ENCODE results near the gene MAD1L1. TPM values are rescaled to one million over a fixed set of nuclear protein-coding genes. Genes with fewer than 3 reads are reported as not detected.
"Not testable (repeated sequence)": the region's sequence is repeated elsewhere in the genome, so short reads cannot be mapped to it uniquely, and the experiment has no call there.

Gene MAD1L1
- total and polyA plus RNA-seq, 2 donors, result 23.1 to 27.4 TPM

DNA sequence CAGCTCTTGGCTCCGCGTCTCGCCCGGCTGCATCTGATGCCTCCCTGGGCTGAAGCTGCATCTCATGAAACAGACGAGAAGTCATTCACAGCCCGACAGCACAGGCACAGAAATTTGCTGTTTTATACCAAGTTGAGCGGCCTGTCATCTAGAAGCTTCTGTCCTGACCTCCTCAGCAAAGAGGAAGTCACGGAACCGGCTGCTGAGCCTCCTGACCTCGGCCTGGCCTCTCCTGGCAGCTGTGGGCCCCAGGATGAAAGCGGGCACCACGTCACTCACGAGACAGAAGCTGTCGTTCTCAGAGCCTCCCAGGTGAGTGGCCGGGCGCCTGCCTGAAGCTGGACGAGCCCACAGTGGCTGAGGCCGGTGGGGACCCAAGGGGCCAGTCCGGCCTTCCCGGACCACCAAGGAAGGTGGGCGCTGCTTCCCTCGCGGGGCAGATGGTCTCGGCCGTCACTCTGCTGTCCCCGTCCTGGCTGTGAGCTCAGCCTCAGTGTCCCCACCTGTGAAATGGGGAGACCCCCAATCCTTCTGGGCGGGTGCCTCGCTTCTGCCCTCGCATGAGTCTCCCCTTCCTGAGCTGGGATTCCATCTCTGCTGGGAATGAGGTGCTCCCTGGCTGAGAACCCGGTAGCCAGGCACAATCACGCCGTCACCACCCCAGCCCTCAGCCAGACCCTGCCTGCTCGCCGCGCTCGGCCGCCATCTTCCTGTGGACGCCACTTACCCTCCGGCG lies 391.3 kb downstream of the MAD1L1 start:
- WGBS, result 90% methylated on average over 40 of the region's 40 CpGs
- DNase-seq (ENCODE audit: extremely low spot score); H3K27ac ChIP-seq (ENCODE audit: low read depth); H3K4me1 ChIP-seq (ENCODE audit: insufficient read depth); H3K4me3 ChIP-seq (ENCODE audit: low read depth, low read length); H3K36me3 ChIP-seq (ENCODE audit: insufficient read depth): not testable (repeated sequence)

DNA sequence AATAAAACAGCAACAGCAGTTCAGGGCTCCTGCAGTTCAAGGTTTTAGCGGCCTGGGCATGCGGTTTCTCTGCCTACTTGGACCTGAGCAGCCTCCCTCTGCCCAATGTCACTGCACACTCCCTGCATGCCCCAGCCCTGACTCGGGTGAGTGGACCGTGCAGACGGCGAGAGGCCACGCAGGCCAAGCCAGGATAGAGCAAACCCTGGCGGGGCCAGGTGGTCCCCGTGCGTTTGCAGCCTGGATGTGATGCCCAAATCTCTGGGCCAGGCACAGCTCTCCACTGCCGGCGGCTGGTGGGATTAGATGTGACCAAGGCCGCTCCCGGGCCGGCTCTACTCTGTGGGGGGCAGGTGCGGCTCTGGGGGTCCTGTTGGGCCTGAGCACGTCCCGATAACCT lies 392.0 kb downstream of the MAD1L1 start:
- not testable (repeated sequence) for H3K36me3 ChIP-seq (ENCODE audit: insufficient read depth); DNase-seq (ENCODE audit: extremely low spot score); H3K4me3 ChIP-seq (ENCODE audit: low read depth, low read length); H3K4me1 ChIP-seq (ENCODE audit: insufficient read depth); H3K27ac ChIP-seq (ENCODE audit: low read depth)
- WGBS, result 90% methylated on average over 18 of the region's 18 CpGs

DNA sequence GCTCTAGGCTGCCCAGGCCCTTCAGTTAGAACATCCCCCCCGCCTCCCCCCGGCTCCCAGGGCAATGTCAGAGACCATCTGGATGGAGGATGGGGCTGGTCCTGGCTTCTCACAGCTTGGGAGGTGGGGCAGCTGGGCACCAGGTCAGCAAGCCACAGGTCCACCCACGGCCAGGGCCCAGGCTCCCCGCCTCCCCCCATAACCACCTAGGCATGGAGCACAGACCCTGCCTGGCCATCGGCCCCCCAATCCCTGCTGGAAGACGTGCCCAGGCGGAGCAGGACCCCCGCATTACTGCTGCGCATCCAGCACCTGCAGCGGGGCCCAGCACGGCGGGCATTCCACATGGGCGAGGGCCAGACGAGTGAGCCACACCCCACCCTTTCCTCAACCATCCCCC lies 393.0 kb downstream of the MAD1L1 start:
- H3K36me3 ChIP-seq (ENCODE audit: insufficient read depth), result no peaks in the 10 kb centered on the region
- no peaks in the 10 kb centered on the region for H3K4me1 ChIP-seq (ENCODE audit: insufficient read depth)
- H3K27ac ChIP-seq (ENCODE audit: low read depth), result no peak overlapping the region
- 90% methylated on average over 14 of the region's 14 CpGs for WGBS
- no peak overlapping the region for H3K4me3 ChIP-seq (ENCODE audit: low read depth, low read length)
- no peak for DNase-seq (ENCODE audit: extremely low spot score)

DNA sequence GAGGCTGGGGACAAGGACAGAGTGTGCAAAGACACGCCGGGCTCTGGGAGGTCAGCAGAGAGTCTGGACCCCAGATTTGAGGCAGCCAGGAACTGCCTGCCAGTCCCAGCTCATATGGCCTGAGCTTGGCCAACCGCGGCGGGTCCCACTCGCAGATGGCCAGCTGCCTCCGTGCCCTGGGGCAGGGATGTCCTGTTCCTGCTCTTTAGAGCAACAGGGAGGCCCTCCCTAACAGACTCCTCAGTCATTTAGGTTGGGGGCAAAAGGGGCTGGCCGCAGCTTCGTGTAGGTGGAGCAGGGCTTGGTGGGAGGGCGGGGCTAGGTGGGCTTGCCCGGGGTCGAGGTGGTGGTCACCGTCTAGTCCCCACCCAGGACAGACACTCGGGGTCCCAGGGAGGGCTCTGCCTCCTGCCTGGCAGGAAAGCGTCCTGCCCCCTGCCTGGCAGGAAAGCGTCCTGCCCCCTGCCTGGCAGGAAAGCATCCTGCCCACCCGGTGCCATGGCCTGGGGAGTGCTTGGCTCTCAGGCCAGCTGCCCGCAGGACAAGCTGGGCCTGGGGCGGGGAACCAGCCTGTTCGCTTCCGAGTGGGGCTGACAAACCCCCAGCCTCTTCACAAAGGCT lies 393.7 kb downstream of the MAD1L1 start:
- not testable (repeated sequence) for DNase-seq (ENCODE audit: extremely low spot score); H3K27ac ChIP-seq (ENCODE audit: low read depth); H3K36me3 ChIP-seq (ENCODE audit: insufficient read depth); H3K4me3 ChIP-seq (ENCODE audit: low read depth, low read length); H3K4me1 ChIP-seq (ENCODE audit: insufficient read depth)
- WGBS, result 90% methylated on average over 21 of the region's 21 CpGs

DNA sequence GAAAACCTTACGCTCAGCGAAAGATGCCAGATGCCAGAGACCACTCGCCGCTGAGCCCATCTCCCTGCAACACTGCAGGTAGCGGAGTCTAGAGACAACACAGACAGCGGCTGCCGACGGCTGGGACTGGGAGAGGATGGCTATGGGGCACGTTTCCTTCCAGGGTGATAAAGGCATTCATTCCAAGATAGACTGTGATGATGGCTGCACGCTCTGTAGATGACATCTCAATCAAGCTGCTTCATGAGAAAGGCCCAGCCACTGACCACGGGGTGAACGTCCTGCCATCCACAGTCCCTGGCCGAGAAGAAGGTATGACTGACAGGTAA lies 394.2 kb downstream of the MAD1L1 start:
- not testable (repeated sequence) for H3K4me3 ChIP-seq (ENCODE audit: low read depth, low read length); H3K4me1 ChIP-seq (ENCODE audit: insufficient read depth); DNase-seq (ENCODE audit: extremely low spot score); H3K36me3 ChIP-seq (ENCODE audit: insufficient read depth); H3K27ac ChIP-seq (ENCODE audit: low read depth)
- WGBS, result 92% methylated on average over 13 of the region's 13 CpGs

DNA sequence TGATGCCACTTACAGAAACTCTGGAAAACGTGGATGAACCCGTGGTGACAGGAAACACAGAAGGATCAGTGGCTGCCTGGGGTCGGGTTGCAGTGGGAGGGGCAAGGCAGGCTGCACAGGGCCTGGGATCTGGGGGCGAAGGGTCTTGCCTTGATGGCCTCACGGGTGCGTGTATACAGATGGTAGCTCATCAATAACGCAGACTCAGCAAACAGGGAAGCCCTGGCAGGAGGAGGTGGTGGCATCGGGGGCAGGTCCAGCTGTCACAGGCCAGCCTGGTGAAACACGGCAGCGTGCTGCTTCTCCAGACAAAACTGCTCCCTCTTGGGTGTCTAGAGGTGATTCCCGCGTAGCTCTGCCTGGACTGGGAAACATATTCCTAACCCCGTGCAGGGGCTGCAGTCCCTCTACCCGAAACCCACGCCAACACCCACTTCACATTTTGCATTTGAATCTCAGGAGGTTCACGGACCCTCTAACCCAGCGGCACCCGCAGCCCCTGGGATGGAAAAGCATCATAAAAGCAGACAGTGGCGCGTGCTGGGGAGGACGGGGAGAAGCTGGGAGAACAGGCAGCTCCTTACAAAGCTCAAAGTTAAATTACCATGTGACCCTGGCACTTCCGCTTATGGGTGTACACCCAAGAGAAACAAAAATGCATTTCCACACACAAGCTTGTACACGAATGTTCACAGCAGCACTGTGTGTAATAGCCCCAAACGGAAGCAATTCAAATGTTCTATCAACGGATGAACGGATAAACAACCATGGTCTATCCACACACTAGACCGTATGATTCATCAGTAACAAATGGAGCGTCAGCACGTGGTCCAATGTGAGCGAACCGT lies 394.8 kb downstream of the MAD1L1 start:
- not testable (repeated sequence) for H3K27ac ChIP-seq (ENCODE audit: low read depth); DNase-seq (ENCODE audit: extremely low spot score); H3K4me3 ChIP-seq (ENCODE audit: low read depth, low read length); H3K36me3 ChIP-seq (ENCODE audit: insufficient read depth); H3K4me1 ChIP-seq (ENCODE audit: insufficient read depth)
- 89% methylated on average over 31 of the region's 31 CpGs for WGBS

GRCh38 chr7:1831933-1832535 lies 400.7 kb downstream of the MAD1L1 start:
- 88% methylated on average over 1 of the region's 1 CpG for WGBS
- H3K36me3 ChIP-seq (ENCODE audit: insufficient read depth); DNase-seq (ENCODE audit: extremely low spot score); H3K4me1 ChIP-seq (ENCODE audit: insufficient read depth); H3K4me3 ChIP-seq (ENCODE audit: low read depth, low read length); H3K27ac ChIP-seq (ENCODE audit: low read depth): not testable (repeated sequence)

GRCh38 chr7:1831471-1831870 lies 401.3 kb downstream of the MAD1L1 start:
- H3K27ac ChIP-seq (ENCODE audit: low read depth); H3K4me3 ChIP-seq (ENCODE audit: low read depth, low read length); H3K4me1 ChIP-seq (ENCODE audit: insufficient read depth); DNase-seq (ENCODE audit: extremely low spot score); H3K36me3 ChIP-seq (ENCODE audit: insufficient read depth): not testable (repeated sequence)
- WGBS, result 94% methylated on average over 4 of the region's 4 CpGs

DNA sequence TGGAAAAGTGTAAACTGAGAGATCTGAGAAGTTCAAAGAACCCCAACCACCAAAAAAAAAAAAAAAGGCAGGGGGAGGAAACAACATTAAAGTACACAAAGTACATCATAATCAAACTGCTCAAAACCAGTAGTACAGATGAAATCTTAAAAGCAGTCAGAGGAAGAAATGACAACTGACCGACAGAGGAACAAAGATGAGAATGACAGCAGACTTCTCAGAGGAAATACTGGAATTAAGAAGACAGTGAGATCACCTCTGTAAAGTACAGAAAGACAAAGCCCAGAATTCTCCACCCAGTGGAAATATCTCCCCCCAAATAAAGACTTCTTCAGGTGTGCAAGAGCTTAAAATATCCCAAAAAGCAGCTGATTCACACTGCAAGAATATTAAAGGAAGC lies 403.1 kb downstream of the MAD1L1 start:
- 95% methylated on average over 1 of the region's 1 CpG for WGBS
- not testable (repeated sequence) for H3K27ac ChIP-seq (ENCODE audit: low read depth); H3K4me3 ChIP-seq (ENCODE audit: low read depth, low read length); DNase-seq (ENCODE audit: extremely low spot score); H3K4me1 ChIP-seq (ENCODE audit: insufficient read depth); H3K36me3 ChIP-seq (ENCODE audit: insufficient read depth)

DNA sequence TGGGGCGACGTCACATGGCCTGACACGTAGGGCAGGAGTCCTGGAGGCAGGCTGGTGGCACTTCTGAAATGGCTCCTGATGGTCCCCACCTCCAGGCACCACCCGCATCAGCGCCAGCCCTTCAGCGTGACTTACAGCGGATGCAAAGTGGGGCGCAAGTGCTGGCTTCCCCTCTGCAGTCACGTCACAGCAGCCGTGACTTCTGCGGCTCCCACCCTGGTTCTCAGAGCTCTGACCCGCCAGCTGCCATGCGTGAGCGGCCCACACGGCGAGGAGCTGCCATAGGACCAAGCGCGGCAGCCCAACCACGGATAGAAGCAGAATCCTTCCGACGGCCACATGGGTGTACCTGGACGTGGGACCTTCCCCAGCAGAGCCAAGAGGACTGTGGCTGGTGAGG lies 403.6 kb downstream of the MAD1L1 start:
- 94% methylated on average over 22 of the region's 22 CpGs for WGBS
- no peak overlapping the region for H3K27ac ChIP-seq (ENCODE audit: low read depth)
- DNase-seq (ENCODE audit: extremely low spot score), result no peak
- H3K4me3 ChIP-seq (ENCODE audit: low read depth, low read length), result no peak overlapping the region
- no peaks in the 10 kb centered on the region for H3K36me3 ChIP-seq (ENCODE audit: insufficient read depth)
- H3K4me1 ChIP-seq (ENCODE audit: insufficient read depth), result no peaks in the 10 kb centered on the region

DNA sequence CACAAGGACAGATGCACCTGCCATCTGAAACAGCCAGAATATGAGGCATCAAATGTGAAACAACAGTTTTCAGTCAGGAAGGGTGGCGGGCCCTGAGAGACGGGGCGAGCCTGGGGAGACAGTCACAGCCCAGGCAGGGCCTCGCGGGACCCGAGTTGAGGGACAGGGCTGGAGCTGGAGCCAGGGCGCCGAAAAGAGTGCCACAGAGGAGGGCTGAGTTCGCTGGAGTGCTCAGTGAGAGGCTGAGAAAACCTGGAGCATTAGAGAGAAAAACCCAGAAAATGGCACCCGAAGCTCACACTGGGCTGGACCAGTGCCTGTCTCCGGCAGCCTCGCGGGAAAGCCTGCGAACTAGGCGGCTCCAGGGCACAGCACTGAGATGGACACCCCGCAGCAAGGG lies 404.6 kb downstream of the MAD1L1 start:
- not testable (repeated sequence) for H3K27ac ChIP-seq (ENCODE audit: low read depth); H3K4me1 ChIP-seq (ENCODE audit: insufficient read depth); H3K4me3 ChIP-seq (ENCODE audit: low read depth, low read length); DNase-seq (ENCODE audit: extremely low spot score); H3K36me3 ChIP-seq (ENCODE audit: insufficient read depth)
- WGBS, result 95% methylated on average over 16 of the region's 16 CpGs

- not testable (repeated sequence) for DNase-seq (ENCODE audit: extremely low spot score); H3K4me3 ChIP-seq (ENCODE audit: low read depth, low read length); H3K4me1 ChIP-seq (ENCODE audit: insufficient read depth); H3K36me3 ChIP-seq (ENCODE audit: insufficient read depth); H3K27ac ChIP-seq (ENCODE audit: low read depth)
- 86% methylated on average over 15 of the region's 27 CpGs for WGBS
Measured at GRCh38 chr7:1827521-1827981, 405.2 kb downstream of the MAD1L1 start.

- DNase-seq (ENCODE audit: extremely low spot score); H3K36me3 ChIP-seq (ENCODE audit: insufficient read depth); H3K4me3 ChIP-seq (ENCODE audit: low read depth, low read length); H3K4me1 ChIP-seq (ENCODE audit: insufficient read depth); H3K27ac ChIP-seq (ENCODE audit: low read depth): not testable (repeated sequence)
- WGBS, result 89% methylated on average over 20 of the region's 21 CpGs
Measured at GRCh38 chr7:1826931-1827330, 405.8 kb downstream of the MAD1L1 start.

Measured in urinary bladder (tissue), 4 donors.